GM21360 (cell line): ENCODE data around the gene OR6B3.
"Not testable (repeated sequence)": the region's sequence is repeated elsewhere in the genome, so short reads cannot be mapped to it uniquely, and the experiment has no call there.

Experiments
- ATAC-seq: cut with Tn5 transposase; IDR thresholded peaks from one replicate; pipeline ENCODE4 v1.9.1; 2021; ENCODE audit warnings: mild to moderate bottlenecking, moderate library complexity; ENCODE audit not compliant: unreplicated experiment

OR6B3 gene

GRCh38 chr2:240044096-240044495 is 9.2 kb downstream of the OR6B3 start:
- ATAC-seq, result not testable (repeated sequence)

GRCh38 chr2:240043279-240043989 is 9.9 kb downstream of the OR6B3 start:
- ATAC-seq, result no peak

- ATAC-seq, result no peak
These were observed 10.6 kb downstream of the OR6B3 start for GRCh38 chr2:240042740-240043139.

- no peak for ATAC-seq
These were observed 12.0 kb downstream of the OR6B3 start for GRCh38 chr2:240041363-240041762.

- no peak for ATAC-seq
These were observed 16.0 kb downstream of the OR6B3 start for GRCh38 chr2:240037358-240037757.

- ATAC-seq, result no peak
These were observed 20.0 kb downstream of the OR6B3 start for GRCh38 chr2:240033330-240033678.

- ATAC-seq, result no peak
These were observed 20.7 kb downstream of the OR6B3 start for GRCh38 chr2:240032406-240033329.

GRCh38 chr2:240030379-240031094 is 22.8 kb downstream of the OR6B3 start, which contains the start of gene OR6B2:
Gene OR6B2, minus strand, starts transcription at chr2:240030429. Its CDS starts 0 bp downstream, at chr2:240030429.
- ATAC-seq, result no peak

- peak; percentile 19 for ATAC-seq
These were observed 28.6 kb downstream of the OR6B3 start for GRCh38 chr2:240024766-240025165.

- ATAC-seq, result no peak
These were observed 29.5 kb downstream of the OR6B3 start for GRCh38 chr2:240023792-240024191.

- ATAC-seq, result no peak
These were observed 31.7 kb downstream of the OR6B3 start for GRCh38 chr2:240021488-240022104.

GRCh38 chr2:240018071-240018750 is 35.1 kb downstream of the OR6B3 start:
- no peak for ATAC-seq

GRCh38 chr2:240014327-240014726 is 39.0 kb downstream of the OR6B3 start:
- ATAC-seq, result no peak

GRCh38 chr2:240013343-240013742 is 40.0 kb downstream of the OR6B3 start:
- no peak for ATAC-seq

GRCh38 chr2:240002983-240003382 is 50.3 kb downstream of the OR6B3 start:
- ATAC-seq, result no peak

GRCh38 chr2:240000671-240001070 is 52.6 kb downstream of the OR6B3 start:
- ATAC-seq, result no peak

GRCh38 chr2:239997686-239998409 is 55.5 kb downstream of the OR6B3 start:
- no peak for ATAC-seq
